HepG2 (cell line): Measurements from ENCODE around the gene NDUFS7. TPM values are rescaled to one million over a fixed set of nuclear protein-coding genes. Genes with fewer than 3 reads are reported as not detected.

Experiments
- ARID4A ChIP-seq: sonication (generic); formaldehyde crosslinking; IDR thresholded peaks from 2 replicates; pipeline ENCODE4 v1.5.0; 2020; ENCODE audit warnings: mild to moderate bottlenecking, missing genetic modification reagents, borderline replicate concordance
- CBFB ChIP-seq: sonication (generic); formaldehyde crosslinking; IDR thresholded peaks from 2 replicates; pipeline ENCODE4 v1.4.0; 2020; ENCODE audit warnings: missing genetic modification reagents
- HNRNPL ChIP-seq: fragments of 200-400 bp; formaldehyde crosslinking; IDR thresholded peaks from 2 replicates; pipeline ENCODE4 v1.6.1; 2017; ENCODE audit warnings: mild to moderate bottlenecking, low read depth, low read length
- IKZF5 ChIP-seq: IDR thresholded peaks from 2 replicates; pipeline ENCODE4 v1.6.1; 2018; ENCODE audit warnings: missing genetic modification reagents, mild to moderate bottlenecking, missing compliant biosample characterization
- MBNL3 ChIP-seq: fragments of 250-450 bp; sonication (Bioruptor Pico); conservative IDR thresholded peaks from 2 replicates; pipeline ENCODE4 v1.8.0; 2022; ENCODE audit warnings: mild to moderate bottlenecking, inconsistent platforms
- MTF2 ChIP-seq: sonication (generic); formaldehyde crosslinking; IDR thresholded peaks from 2 replicates; pipeline ENCODE4 v1.5.0; 2020; ENCODE audit warnings: missing genetic modification reagents, borderline replicate concordance
- NKX3-1 ChIP-seq: sonication (generic); formaldehyde crosslinking; IDR thresholded peaks from 2 replicates; pipeline ENCODE4 v1.5.0; 2020; ENCODE audit warnings: missing genetic modification reagents
- NPAS2 ChIP-seq: sonication (generic); formaldehyde crosslinking; IDR thresholded peaks from 2 replicates; pipeline ENCODE4 v1.8.0; 2022; ENCODE audit warnings: mild to moderate bottlenecking, missing genetic modification reagents, borderline replicate concordance
- PTBP1 ChIP-seq: fragments of 200-400 bp; formaldehyde crosslinking; IDR thresholded peaks from 2 replicates; pipeline ENCODE4 v1.6.1; 2018; ENCODE audit warnings: low read length, low read depth; ENCODE audit not compliant: poor library complexity, severe bottlenecking
- TGIF2 ChIP-seq: IDR thresholded peaks from 2 replicates; pipeline ENCODE4 v1.6.1; 2016; ENCODE audit warnings: control low read depth, missing compliant biosample characterization
- ZBTB25 ChIP-seq: IDR thresholded peaks from 2 replicates; pipeline ENCODE4 v1.6.1; 2018; ENCODE audit warnings: missing genetic modification reagents
- ZNF44 ChIP-seq: sonication (generic); formaldehyde crosslinking; IDR thresholded peaks from 2 replicates; pipeline ENCODE4 v1.5.1; 2020; ENCODE audit warnings: mild to moderate bottlenecking, missing genetic modification reagents
- ZNF564 ChIP-seq: sonication (generic); formaldehyde crosslinking; IDR thresholded peaks from 2 replicates; pipeline ENCODE4 v1.8.1; 2023; ENCODE audit warnings: mild to moderate bottlenecking, missing genetic modification reagents
- ZNF574 ChIP-seq: sonication (generic); formaldehyde crosslinking; IDR thresholded peaks from 2 replicates; pipeline ENCODE4 v1.4.0; 2020; ENCODE audit warnings: missing genetic modification reagents
- polyA plus RNA-seq, 8 experiments: library from polyadenylated mRNA; depleted of rRNA in 3 of 8; stranded (reverse) in 7 of 8; unstranded in 1 of 8; fragments of >200 nt; fragmentation: Illumina TruSeq in 4 of 8; extraction: Trizol in 4 of 8; gene quantifications; 2 replicates each; pipeline versions ENCODE4 v1.2.1 to v1.2.3, GENCODE V29; 2011 to 2016; ENCODE audit warnings: low read depth in 4 of 8, missing spikeins in 1 of 8, mixed read lengths in 1 of 8; ENCODE audit not compliant: insufficient read depth in 1 of 8
- total RNA-seq, 5 experiments: library from RNA; depleted of rRNA; stranded (reverse); fragments of >200 nt; fragmentation: Illumina TruSeq; extraction: Trizol; gene quantifications; 2 replicates each; pipeline ENCODE4 v1.2.3, GENCODE V29; 2016; ENCODE audit warnings: low read depth in 1 of 5

The NDUFS7 gene
- total and polyA plus RNA-seq, 2 of the 13 experiments (the other 11 are each of a cell fraction or from before 2014, with no cell fraction given): 34.3 to 66.9 TPM

GRCh38 chr19:1408300-1409203, 24.8 kb downstream of the NDUFS7 start (continued):
- peak; percentile 49; the same call in 1 of the 2 replicates for TF ChIP-seq ZBTB25 (CRISPR knock-in tag)
- no peak for TF ChIP-seq MBNL3
- TF ChIP-seq NKX3-1 (CRISPR knock-in tag): no peak
- TF ChIP-seq PTBP1: peak; percentile 18
- TF ChIP-seq MTF2: no peak
- peak; percentile 66; the same call in 1 of the 2 replicates for TF ChIP-seq ARID4A (CRISPR knock-in tag)
- peak; percentile 43; the same call in 1 of the 2 replicates for TF ChIP-seq NPAS2 (CRISPR knock-in tag)
- peak; percentile 16; the same call in 1 of the 2 replicates for TF ChIP-seq ZNF564 (CRISPR knock-in tag)
- 0 out of 2 replicates have a peak, but pooled peaks have one; percentile 37 for TF ChIP-seq IKZF5 (CRISPR knock-in tag)
- TF ChIP-seq TGIF2 (CRISPR knock-in tag): no peak
- peak; percentile 31; the same call in 1 of the 2 replicates for TF ChIP-seq ZNF574
- TF ChIP-seq CBFB: 0 out of 2 replicates have a peak, but pooled peaks have one; percentile 27
- TF ChIP-seq ZNF44 (CRISPR knock-in tag): 0 out of 2 replicates have a peak, but pooled peaks have one; percentile 7
- no peak for TF ChIP-seq HNRNPL
